ENCODE data around the gene TMEM200A.

TMEM200A gene

GRCh38 chr6:130377371-130377770 lies 11.6 kb downstream of the TMEM200A start:
- in situ Hi-C loops (cut with MboI; ENCODE audit: low sequenced_read_pairs) = no loop called here

GRCh38 chr6:130377915-130378314 lies 12.1 kb downstream of the TMEM200A start:
- in situ Hi-C loops (cut with MboI; ENCODE audit: low sequenced_read_pairs) = no loop called here

- in situ Hi-C loops (cut with MboI; ENCODE audit: low sequenced_read_pairs) = no loop called here
Observed at GRCh38 chr6:130379223-130379622, 13.4 kb downstream of the TMEM200A start.

GRCh38 chr6:130381012-130381411 lies 15.2 kb downstream of the TMEM200A start:
- in situ Hi-C loops (cut with MboI; ENCODE audit: low sequenced_read_pairs) = no loop called here

GRCh38 chr6:130381459-130382380 lies 15.9 kb downstream of the TMEM200A start:
- in situ Hi-C loops (cut with MboI; ENCODE audit: low sequenced_read_pairs) = no loop called here

GRCh38 chr6:130382872-130383490 lies 17.2 kb downstream of the TMEM200A start:
- in situ Hi-C loops (cut with MboI; ENCODE audit: low sequenced_read_pairs) = no loop called here

GRCh38 chr6:130385064-130385695 lies 19.4 kb downstream of the TMEM200A start:
- in situ Hi-C loops (cut with MboI; ENCODE audit: low sequenced_read_pairs) = no loop called here

- in situ Hi-C loops (cut with MboI; ENCODE audit: low sequenced_read_pairs) = no loop called here
Observed at GRCh38 chr6:130389142-130389541, 23.3 kb downstream of the TMEM200A start.

GRCh38 chr6:130390890-130391289 lies 25.1 kb downstream of the TMEM200A start:
- in situ Hi-C loops (cut with MboI; ENCODE audit: low sequenced_read_pairs) = no loop called here

- in situ Hi-C loops (cut with MboI; ENCODE audit: low sequenced_read_pairs) = no loop called here
Observed at GRCh38 chr6:130393306-130393705, 27.5 kb downstream of the TMEM200A start.

- in situ Hi-C loops (cut with MboI; ENCODE audit: low sequenced_read_pairs) = no loop called here
Observed at GRCh38 chr6:130394246-130394645, 28.4 kb downstream of the TMEM200A start.

GRCh38 chr6:130395164-130395563 lies 29.3 kb downstream of the TMEM200A start:
- in situ Hi-C loops (cut with MboI; ENCODE audit: low sequenced_read_pairs) = no loop called here

- in situ Hi-C loops (cut with MboI; ENCODE audit: low sequenced_read_pairs) = no loop called here
Observed at GRCh38 chr6:130396722-130397121, 30.9 kb downstream of the TMEM200A start.

GRCh38 chr6:130405549-130405948 lies 39.7 kb downstream of the TMEM200A start:
- in situ Hi-C loops (cut with MboI; ENCODE audit: low sequenced_read_pairs) = no loop called here

GRCh38 chr6:130407032-130407431 lies 41.2 kb downstream of the TMEM200A start:
- in situ Hi-C loops (cut with MboI; ENCODE audit: low sequenced_read_pairs) = no loop called here

GRCh38 chr6:130409418-130410100 lies 43.7 kb downstream of the TMEM200A start:
- in situ Hi-C loops (cut with MboI; ENCODE audit: low sequenced_read_pairs) = no loop called here

GRCh38 chr6:130411481-130411880 lies 45.7 kb downstream of the TMEM200A start:
- in situ Hi-C loops (cut with MboI; ENCODE audit: low sequenced_read_pairs) = no loop called here

- in situ Hi-C loops (cut with MboI; ENCODE audit: low sequenced_read_pairs) = no loop called here
Observed at GRCh38 chr6:130412556-130413290, 46.9 kb downstream of the TMEM200A start.

GRCh38 chr6:130417951-130418350 lies 52.1 kb downstream of the TMEM200A start:
- in situ Hi-C loops (cut with MboI; ENCODE audit: low sequenced_read_pairs) = no loop called here

- in situ Hi-C loops (cut with MboI; ENCODE audit: low sequenced_read_pairs) = no loop called here
Observed at GRCh38 chr6:130420911-130421310, 55.1 kb downstream of the TMEM200A start.

Measured in HL-60/S4 treated with retinoic acid at 250 ng/mL for 4 days and 3 days (cell line).